HEK293T (cell line): ENCODE results near the gene TCF12.

Source experiments
- CTCF ChIA-PET: fragments of 350-600 bp; formaldehyde crosslinking; extraction: SDS; loops from one replicate; lab custom pipeline; 2021; ENCODE audit warnings: antibody characterized with exemption, inconsistent platforms; lab: Yijun Ruan, JAX
- POLR2A ChIA-PET: fragments of 350-600 bp; formaldehyde crosslinking; extraction: SDS; loops from one replicate; lab custom pipeline; 2020; ENCODE audit warnings: antibody characterized with exemption, inconsistent platforms; lab: Yijun Ruan, JAX
- DNase-seq: peaks from one replicate; pipeline ENCODE4 v3.0.0; 2012; ENCODE audit warnings: mixed read lengths; ENCODE audit errors: extremely low spot score
- ARNT ChIP-seq: fragments of 450-650 bp; IDR thresholded peaks from 2 replicates; pipeline ENCODE4 v1.6.1; 2017; ENCODE audit warnings: mild to moderate bottlenecking
- BHLHE40 ChIP-seq: fragments of 450-650 bp; IDR thresholded peaks from 2 replicates; pipeline ENCODE4 v1.6.1; 2016; ENCODE audit warnings: mild to moderate bottlenecking, moderate library complexity, borderline replicate concordance
- CTBP1 ChIP-seq: fragments of 450-650 bp; IDR thresholded peaks from 2 replicates; pipeline ENCODE4 v1.6.1; 2016; ENCODE audit warnings: borderline replicate concordance
- ELF4 ChIP-seq: fragments of 450-650 bp; IDR thresholded peaks from 2 replicates; pipeline ENCODE4 v1.6.1; 2017; ENCODE audit warnings: antibody characterized with exemption
- FOXA1 ChIP-seq: fragments of 450-650 bp; IDR thresholded peaks from 2 replicates; pipeline ENCODE4 v1.6.1; 2016; ENCODE audit warnings: mild to moderate bottlenecking
- FOXK2 ChIP-seq: fragments of 450-650 bp; IDR thresholded peaks from 2 replicates; pipeline ENCODE4 v1.6.1; 2016; ENCODE audit warnings: mild to moderate bottlenecking
- FOXM1 ChIP-seq: fragments of 450-650 bp; IDR thresholded peaks from 2 replicates; pipeline ENCODE4 v1.6.1; 2017; ENCODE audit warnings: mild to moderate bottlenecking, borderline replicate concordance
- HDGF ChIP-seq: fragments of 450-650 bp; IDR thresholded peaks from 2 replicates; pipeline ENCODE4 v1.6.1; 2017; ENCODE audit warnings: antibody characterized with exemption, borderline replicate concordance
- L3MBTL2 ChIP-seq: fragments of 450-650 bp; conservative IDR thresholded peaks from 2 replicates; pipeline ENCODE4 v1.6.1; 2016; ENCODE audit warnings: mild to moderate bottlenecking
- LEF1 ChIP-seq: fragments of 450-650 bp; IDR thresholded peaks from 2 replicates; pipeline ENCODE4 v1.6.1; 2017; ENCODE audit warnings: mild to moderate bottlenecking, borderline replicate concordance
- NFRKB ChIP-seq: fragments of 450-650 bp; IDR thresholded peaks from 2 replicates; pipeline ENCODE4 v1.6.1; 2016; ENCODE audit warnings: mild to moderate bottlenecking, moderate library complexity
- SP1 ChIP-seq: fragments of 450-650 bp; IDR thresholded peaks from 2 replicates; pipeline ENCODE4 v1.6.1; 2017
- SUZ12 ChIP-seq: fragments of 450-650 bp; IDR thresholded peaks from 2 replicates; pipeline ENCODE4 v1.6.1; 2016; ENCODE audit warnings: mild to moderate bottlenecking
- TARDBP ChIP-seq: fragments of 450-650 bp; IDR thresholded peaks from 2 replicates; pipeline ENCODE4 v1.6.1; 2016
- ZNF384 ChIP-seq: fragments of 450-650 bp; IDR thresholded peaks from 2 replicates; pipeline ENCODE4 v1.6.1; 2016
- TF ChIP-seq, protein P1 (sequence below): fragments of 450-650 bp; IDR thresholded peaks from 2 replicates; pipeline ENCODE4 v1.6.1; 2016

TCF12 gene

DNA sequence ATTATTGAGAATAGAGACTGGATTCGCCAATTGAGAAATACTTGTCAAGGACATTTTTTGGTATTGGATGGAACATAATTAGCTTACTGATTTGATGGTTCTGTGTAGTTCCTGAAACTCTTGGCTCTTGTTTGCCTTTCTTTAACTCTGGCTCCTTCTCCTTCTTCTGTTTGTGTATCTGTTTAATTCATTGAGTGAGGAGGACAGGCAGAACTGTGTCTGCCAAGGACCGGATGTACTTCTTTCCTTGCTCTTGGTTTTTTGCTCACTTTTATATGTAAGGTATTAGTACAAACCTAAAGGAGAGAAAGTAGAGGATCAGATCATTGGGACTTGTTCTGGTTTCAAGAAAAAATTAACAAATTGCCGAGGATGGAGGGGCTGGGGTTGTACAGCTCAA is 48.9 kb downstream of the TCF12 start:
- no peak for DNase-seq
- TF ChIP-seq CTBP1: no peak
- no peak for TF ChIP-seq TARDBP
- no peak for TF ChIP-seq SUZ12
- no peak for TF ChIP-seq FOXK2
- no peak for TF ChIP-seq FOXA1
- TF ChIP-seq LEF1: no peak
- no peak for TF ChIP-seq L3MBTL2
- TF ChIP-seq ZNF384: no peak
- CTCF ChIA-PET: no interaction called here
- POLR2A ChIA-PET: no interaction called here

DNA sequence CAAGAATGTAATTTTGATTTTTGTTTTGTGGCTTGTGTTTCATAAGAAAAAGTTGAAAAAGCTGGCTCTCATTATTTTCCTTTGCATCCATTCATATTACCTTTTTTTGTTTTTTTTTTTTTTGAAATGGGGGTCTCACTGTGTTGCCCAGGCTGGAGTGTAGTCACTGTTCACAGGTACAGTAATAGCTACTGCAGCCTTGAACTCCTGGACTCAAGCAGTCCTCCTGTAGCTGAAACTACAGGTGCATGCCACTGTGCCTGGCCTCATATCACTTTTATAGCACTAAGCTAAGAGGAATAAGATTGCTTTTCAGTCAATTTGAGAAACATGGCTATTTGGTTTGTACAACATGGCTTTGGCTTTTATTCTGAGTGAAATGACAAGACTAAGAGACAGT is 49.8 kb downstream of the TCF12 start:
- ChIA-PET CTCF (no interaction called here), POLR2A (no interaction called here)
- TF ChIP-seq NFRKB (no peak), FOXA1 (no peak)
- no peak for DNase-seq

DNA sequence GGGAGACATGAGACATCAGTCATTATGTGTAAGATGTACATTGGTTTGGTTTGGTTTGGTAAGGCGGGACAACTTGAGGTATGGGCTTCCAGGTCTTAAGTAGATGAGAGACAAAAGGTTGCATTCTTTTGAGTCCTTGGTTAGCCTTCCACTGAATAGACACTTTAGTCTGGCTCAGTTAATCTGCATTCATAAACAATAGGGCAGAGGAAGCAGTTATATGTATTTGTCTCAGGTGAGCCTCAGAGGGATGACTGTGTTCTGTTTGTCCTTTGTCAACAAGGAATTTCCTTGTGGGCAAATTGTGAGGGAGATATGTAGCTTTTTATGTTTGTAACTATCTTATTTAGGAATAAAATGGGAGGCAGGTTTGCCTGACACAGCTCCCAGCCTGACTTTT is 50.4 kb downstream of the TCF12 start:
- no peak for DNase-seq
- ChIA-PET POLR2A (no interaction called here), CTCF (no interaction called here)
- TF ChIP-seq CTBP1: no peak
- TF ChIP-seq L3MBTL2: no peak
- no peak for TF ChIP-seq FOXM1
- TF ChIP-seq ZNF384: no peak
- TF ChIP-seq, protein P1, sequence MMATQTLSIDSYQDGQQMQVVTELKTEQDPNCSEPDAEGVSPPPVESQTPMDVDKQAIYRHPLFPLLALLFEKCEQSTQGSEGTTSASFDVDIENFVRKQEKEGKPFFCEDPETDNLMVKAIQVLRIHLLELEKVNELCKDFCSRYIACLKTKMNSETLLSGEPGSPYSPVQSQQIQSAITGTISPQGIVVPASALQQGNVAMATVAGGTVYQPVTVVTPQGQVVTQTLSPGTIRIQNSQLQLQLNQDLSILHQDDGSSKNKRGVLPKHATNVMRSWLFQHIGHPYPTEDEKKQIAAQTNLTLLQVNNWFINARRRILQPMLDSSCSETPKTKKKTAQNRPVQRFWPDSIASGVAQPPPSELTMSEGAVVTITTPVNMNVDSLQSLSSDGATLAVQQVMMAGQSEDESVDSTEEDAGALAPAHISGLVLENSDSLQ: no peak
- no peak for TF ChIP-seq FOXA1
- TF ChIP-seq SUZ12: no peak
- no peak for TF ChIP-seq BHLHE40
- no peak for TF ChIP-seq ARNT
- TF ChIP-seq NFRKB: no peak
- TF ChIP-seq FOXK2: no peak
- no peak for TF ChIP-seq ELF4
- no peak for TF ChIP-seq SP1
- TF ChIP-seq LEF1: no peak
- no peak for TF ChIP-seq HDGF
- TF ChIP-seq TARDBP: no peak

DNA sequence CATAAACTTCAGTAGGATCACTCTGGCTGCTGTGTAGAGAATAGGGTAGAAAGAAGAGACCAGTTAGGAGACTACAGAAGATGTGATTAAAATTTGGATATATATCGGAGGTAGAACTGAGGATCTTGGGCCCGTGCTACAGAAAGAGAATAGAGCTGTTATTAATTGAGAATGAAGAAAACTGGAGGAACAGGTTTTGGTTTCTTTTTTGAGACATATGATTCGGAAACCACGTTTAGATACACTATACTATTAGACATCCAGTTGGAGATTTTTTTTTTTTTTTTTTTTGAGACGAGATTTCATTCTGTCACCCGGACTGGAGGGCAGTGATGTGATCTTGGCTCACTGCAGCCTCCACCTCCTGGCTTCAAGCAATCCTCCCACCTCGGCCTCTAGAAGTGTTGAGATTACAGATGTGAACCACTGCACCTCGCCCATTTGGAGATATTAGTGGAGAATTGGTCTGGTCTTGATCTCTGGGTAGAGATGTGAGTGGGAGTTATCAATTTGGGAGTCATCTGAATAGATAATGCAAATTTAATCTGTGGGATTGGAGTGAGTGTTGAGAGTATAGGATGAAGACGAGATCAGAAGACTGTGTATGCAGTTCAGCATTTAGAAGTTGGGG is 50.9 kb downstream of the TCF12 start:
- DNase-seq: no peak
- POLR2A ChIA-PET: no interaction called here
- TF ChIP-seq, protein P1: no peak
- TF ChIP-seq SP1 (no peak), FOXA1 (no peak), NFRKB (no peak), ARNT (no peak)
- CTCF ChIA-PET: no interaction called here

DNA sequence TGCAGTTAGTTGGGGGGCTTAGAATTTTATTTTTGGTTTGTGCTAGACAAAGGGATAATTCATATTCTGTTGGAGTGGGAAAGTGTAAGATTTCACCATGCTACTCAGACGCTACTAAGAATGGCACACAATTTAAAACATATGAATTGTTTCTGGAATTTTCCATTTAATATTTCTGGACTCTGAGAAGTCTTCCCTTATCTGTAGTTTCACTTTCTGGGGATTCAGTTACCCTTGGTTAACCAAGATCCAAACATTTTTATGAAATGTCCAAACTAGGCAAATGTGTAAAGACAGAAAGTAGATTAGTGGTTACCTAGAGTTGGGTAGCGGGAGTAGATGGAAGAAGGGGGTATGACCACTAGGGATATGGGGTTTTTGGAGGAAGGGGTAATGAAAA is 53.1 kb downstream of the TCF12 start:
- ChIA-PET POLR2A (no interaction called here), CTCF (no interaction called here)
- no peak for TF ChIP-seq ZNF384
- TF ChIP-seq FOXM1: no peak
- no peak for TF ChIP-seq FOXK2
- no peak for TF ChIP-seq HDGF
- TF ChIP-seq SP1: no peak
- TF ChIP-seq BHLHE40: no peak
- TF ChIP-seq CTBP1: no peak
- TF ChIP-seq, protein P1: no peak
- no peak for TF ChIP-seq ELF4
- no peak for TF ChIP-seq LEF1
- no peak for TF ChIP-seq ARNT
- TF ChIP-seq FOXA1: no peak
- no peak for TF ChIP-seq L3MBTL2
- TF ChIP-seq SUZ12: no peak
- no peak for TF ChIP-seq TARDBP
- no peak for TF ChIP-seq NFRKB
- no peak for DNase-seq

DNA sequence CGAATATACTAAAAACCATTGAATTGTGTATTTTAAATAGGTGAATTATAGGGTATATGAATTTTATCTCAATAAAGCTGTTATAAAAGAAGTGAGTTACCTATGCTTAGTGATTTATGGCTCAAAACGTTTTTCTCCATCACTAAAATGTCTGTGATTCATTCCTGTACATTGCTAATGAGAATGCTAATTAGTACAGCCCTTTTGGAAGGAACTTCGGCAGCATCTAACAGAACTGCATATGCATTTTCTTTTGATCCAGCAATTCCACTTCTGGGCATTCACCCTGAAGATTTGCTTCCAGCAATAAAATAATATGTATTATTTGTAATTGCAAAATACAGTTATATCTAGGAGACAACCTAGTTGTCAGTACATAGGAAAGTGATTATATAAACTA is 53.6 kb downstream of the TCF12 start:
- CTCF ChIA-PET: no interaction called here
- TF ChIP-seq CTBP1 (no peak), FOXM1 (no peak), FOXA1 (no peak), ZNF384 (no peak), LEF1 (no peak), FOXK2 (no peak)
- TF ChIP-seq, protein P1: no peak
- no peak for DNase-seq
- POLR2A ChIA-PET: no interaction called here
